Loucy (cell line): ENCODE data around the gene LTB.

Experiments used
- H2AFZ ChIP-seq: fragments of 200-600 bp; sonication (generic); 2 replicates; pipeline ENCODE4 v1.6.0; 2016; ENCODE audit warnings: antibody characterized with exemption, mild to moderate bottlenecking, low read length, moderate library complexity
- H3F3A ChIP-seq: fragments of 200-600 bp; 2 replicates; pipeline ENCODE4 v1.6.0; 2016; ENCODE audit warnings: antibody characterized with exemption, low read depth, mild to moderate bottlenecking
- H3K27me3 ChIP-seq: fragments of 200-600 bp; sonication (generic); 2 replicates; pipeline ENCODE4 v1.6.1; 2014; ENCODE audit warnings: low read length, mild to moderate bottlenecking; ENCODE audit not compliant: insufficient read depth, poor library complexity, severe bottlenecking
- H3K36me3 ChIP-seq: fragments of 200-600 bp; sonication (generic); 2 replicates; pipeline ENCODE4 v1.6.1; 2016; ENCODE audit warnings: low read length; ENCODE audit not compliant: insufficient read depth
- H3K4me1 ChIP-seq: fragments of 200-600 bp; sonication (generic); 2 replicates; pipeline ENCODE4 v1.5.1; 2014; ENCODE audit warnings: low read length, mild to moderate bottlenecking; ENCODE audit not compliant: insufficient read depth, poor library complexity, severe bottlenecking
- H3K4me2 ChIP-seq: fragments of 200-600 bp; sonication (generic); 2 replicates; pipeline ENCODE4 v1.6.0; 2014; ENCODE audit warnings: antibody characterized with exemption, low read length, low read depth, mild to moderate bottlenecking; ENCODE audit not compliant: poor library complexity, severe bottlenecking
- H3K4me3 ChIP-seq: fragments of 200-600 bp; sonication (generic); 2 replicates; pipeline ENCODE4 v1.5.1; 2014; ENCODE audit warnings: low read length, mild to moderate bottlenecking, mixed read lengths; ENCODE audit not compliant: poor library complexity, severe bottlenecking
- H3K79me2 ChIP-seq: fragments of 200-600 bp; sonication (generic); 2 replicates; pipeline ENCODE4 v1.6.1; 2014; ENCODE audit warnings: low read length; ENCODE audit not compliant: insufficient read depth
- H3K9ac ChIP-seq: fragments of 200-600 bp; sonication (generic); 2 replicates; pipeline ENCODE4 v1.6.0; 2014; ENCODE audit warnings: mild to moderate bottlenecking, low read depth, low read length, moderate library complexity; ENCODE audit not compliant: poor library complexity, severe bottlenecking
- H3K9me2 ChIP-seq: fragments of 200-600 bp; sonication (generic); replicated peaks from 2 replicates; pipeline ENCODE4 v1.6.1; 2016; ENCODE audit warnings: low read depth, low read length, mixed read lengths
- H3K9me3 ChIP-seq: fragments of 200-600 bp; sonication (generic); 2 replicates; pipeline ENCODE4 v1.6.1; 2014; ENCODE audit warnings: mild to moderate bottlenecking, antibody characterized with exemption, low read length, low read depth; ENCODE audit not compliant: insufficient read depth
- H4K20me1 ChIP-seq: fragments of 200-600 bp; sonication (generic); 2 replicates; pipeline ENCODE4 v1.6.0; 2014; ENCODE audit warnings: antibody characterized with exemption, low read length, mild to moderate bottlenecking; ENCODE audit not compliant: insufficient read depth, poor library complexity, severe bottlenecking
- CTCF ChIP-seq: fragments of 200-600 bp; sonication (generic); conservative IDR thresholded peaks from 2 replicates; pipeline ENCODE4 v1.5.1; 2014; ENCODE audit warnings: mild to moderate bottlenecking, antibody characterized with exemption, low read length
- EZH2phosphoT487 ChIP-seq: fragments of 200-600 bp; IDR thresholded peaks from 2 replicates; pipeline ENCODE4 v1.6.1; 2018; ENCODE audit warnings: antibody characterized with exemption, mild to moderate bottlenecking, moderate library complexity, borderline replicate concordance

The LTB gene

GRCh38 chr6:31582230-31582643 lies at the start of gene LTB:
Gene LTB (minus strand): TSS chr6:31582424. CDS start chr6:31582417, 7 bp downstream.
- Histone ChIP-seq H3K4me2 (peak within 1 kb of the TSS; percentile 92), H3K4me1 (peaks cover 60% of the 10 kb centered on the region), H3K9me2 (no peaks in the 10 kb centered on the region), H2AFZ (peak within 1 kb of the TSS; percentile 77), H3K79me2 (peaks cover 21% of the 10 kb centered on the region), H3K9ac (peak within 1 kb of the TSS; percentile 100), H3K4me3 (peak within 1 kb of the TSS; percentile 99), H3F3A (peaks cover 3% of the 10 kb centered on the region; the same call in 1 of the 2 replicates), H3K27me3 (no peaks in the 10 kb centered on the region), H3K9me3 (no peaks in the 10 kb centered on the region), H4K20me1 (no peaks in the 10 kb centered on the region), H3K36me3 (no peaks in the 10 kb centered on the region)
- TF ChIP-seq CTCF (no peak), EZH2phosphoT487 (no peak)

- Histone ChIP-seq H3K4me3 (no peak overlapping the region), H3K79me2 (peaks cover 77% of the 10 kb centered on the region), H2AFZ (no peak overlapping the region), H3K4me1 (peaks cover 11% of the 10 kb centered on the region), H3K27me3 (no peaks in the 10 kb centered on the region), H3K9ac (no peak overlapping the region), H3F3A (0 out of 2 replicates have a peak, but pooled peaks cover 2% of the 10 kb centered on the region), H3K36me3 (peaks cover 99% of the 10 kb centered on the region), H3K9me2 (no peaks in the 10 kb centered on the region), H3K9me3 (no peaks in the 10 kb centered on the region), H3K4me2 (no peak overlapping the region), H4K20me1 (peaks cover 84% of the 10 kb centered on the region)
- no peak for TF ChIP-seq EZH2phosphoT487
- no peak for TF ChIP-seq CTCF
Observed at GRCh38 chr6:31631681-31632278, 49.6 kb upstream of the LTB start.

- Histone ChIP-seq H3K36me3 (peaks cover 99% of the 10 kb centered on the region), H4K20me1 (peaks cover 90% of the 10 kb centered on the region), H3K4me1 (peaks cover 11% of the 10 kb centered on the region), H3K79me2 (peaks cover 83% of the 10 kb centered on the region), H3K4me2 (no peak overlapping the region), H3K9me2 (no peaks in the 10 kb centered on the region), H3K9ac (no peak overlapping the region), H3K9me3 (no peaks in the 10 kb centered on the region), H2AFZ (no peak overlapping the region), H3K4me3 (no peak overlapping the region), H3K27me3 (no peaks in the 10 kb centered on the region), H3F3A (no peaks in the 10 kb centered on the region)
- TF ChIP-seq CTCF (no peak), EZH2phosphoT487 (no peak)
Observed at GRCh38 chr6:31631209-31631608, 49.0 kb upstream of the LTB start.
